Measurements from ENCODE around the gene NPTX1. TPM values are rescaled to one million over a fixed set of nuclear protein-coding genes. Genes with fewer than 3 reads are reported as not detected.

The NPTX1 gene
- total RNA-seq, 6 donors from 2014 or later = 0.39 to 11.5 (median 2.5) TPM

- H3K4me1 ChIP-seq = no peaks in the 10 kb centered on the region
- no peak for TF ChIP-seq CTCF (IDR thresholded peaks at IDR 0.05)
- no peak for TF ChIP-seq POLR2AphosphoS5 (IDR thresholded peaks at IDR 0.05)
- no peak for TF ChIP-seq POLR2A (IDR thresholded peaks at IDR 0.05)
- TF ChIP-seq EP300 (IDR thresholded peaks at IDR 0.05) = no peak
- H3K36me3 ChIP-seq = no peaks in the 10 kb centered on the region
- no peaks in the 10 kb centered on the region for H3K9me3 ChIP-seq
- H3K27me3 ChIP-seq = peaks cover 0 to 6% (median 2%) of the 10 kb centered on the region in 4 donors
- no peak for ATAC-seq (ENCODE audit: low FRiP score in 2 of 2)
- no peak overlapping the region for H3K27ac ChIP-seq
- DNase-seq = peak in 1 of 2 donors; percentile 27
- WGBS, 2 donors = 71 to 73% methylated on average over 20 of the region's 20 CpGs
- no peak overlapping the region for H3K4me3 ChIP-seq
These were observed 11.0 kb downstream of the NPTX1 start for GRCh38 chr17:80465327-80465974.

- DNase-seq = peak in 1 of 2 donors; percentile 53
- Histone ChIP-seq H3K4me3 (no peak overlapping the region), H3K4me1 (no peaks in the 10 kb centered on the region), H3K9me3 (no peaks in the 10 kb centered on the region), H3K27me3 (peaks cover 0 to 6% (median 2%) of the 10 kb centered on the region in 4 donors), H3K27ac (no peak overlapping the region), H3K36me3 (no peaks in the 10 kb centered on the region)
- TF ChIP-seq CTCF (IDR thresholded peaks at IDR 0.05) (no peak), POLR2A (IDR thresholded peaks at IDR 0.05) (no peak), EP300 (IDR thresholded peaks at IDR 0.05) (no peak), POLR2AphosphoS5 (IDR thresholded peaks at IDR 0.05) (no peak)
- 95% methylated on average over 8 of the region's 8 CpGs; no CpG with 5 or more reads in 1 of the 2 donors for WGBS, 2 donors
- ATAC-seq (ENCODE audit: low FRiP score in 2 of 2) = no peak
These were observed 11.9 kb downstream of the NPTX1 start for GRCh38 chr17:80464486-80464885.

GRCh38 chr17:80463784-80464400 is 12.5 kb downstream of the NPTX1 start:
- Histone ChIP-seq H3K4me3 (no peak overlapping the region), H3K4me1 (no peaks in the 10 kb centered on the region), H3K9me3 (no peaks in the 10 kb centered on the region), H3K27me3 (peaks cover 0 to 6% (median 2%) of the 10 kb centered on the region in 4 donors), H3K36me3 (no peaks in the 10 kb centered on the region), H3K27ac (no peak overlapping the region)
- no peak for ATAC-seq (ENCODE audit: low FRiP score in 2 of 2)
- WGBS, 2 donors = 55 to 72% methylated on average over 13 of the region's 13 CpGs
- TF ChIP-seq EP300 (IDR thresholded peaks at IDR 0.05) (no peak), POLR2A (IDR thresholded peaks at IDR 0.05) (no peak), POLR2AphosphoS5 (IDR thresholded peaks at IDR 0.05) (no peak), CTCF (IDR thresholded peaks at IDR 0.05) (no peak)
- no peak for DNase-seq

- no peak for ATAC-seq (ENCODE audit: low FRiP score in 2 of 2)
- DNase-seq = peak in 1 of 2 donors; percentile 57
- no peak overlapping the region for H3K27ac ChIP-seq
- no peaks in the 10 kb centered on the region for H3K9me3 ChIP-seq
- TF ChIP-seq EP300 (IDR thresholded peaks at IDR 0.05) (no peak), POLR2A (IDR thresholded peaks at IDR 0.05) (no peak), CTCF (IDR thresholded peaks at IDR 0.05) (no peak), POLR2AphosphoS5 (IDR thresholded peaks at IDR 0.05) (no peak)
- H3K36me3 ChIP-seq = no peaks in the 10 kb centered on the region
- no peak overlapping the region for H3K4me3 ChIP-seq
- H3K27me3 ChIP-seq = no peaks in the 10 kb centered on the region
- H3K4me1 ChIP-seq = peaks cover 0 to 3% (median 0%) of the 10 kb centered on the region in 4 donors
- WGBS, 2 donors = 57 to 76% methylated on average over 5 to 16 of the region's 20 CpGs
These were observed 14.8 kb downstream of the NPTX1 start for GRCh38 chr17:80461528-80462160.
